ENCODE results near the gene PHLPP2.

DNA sequence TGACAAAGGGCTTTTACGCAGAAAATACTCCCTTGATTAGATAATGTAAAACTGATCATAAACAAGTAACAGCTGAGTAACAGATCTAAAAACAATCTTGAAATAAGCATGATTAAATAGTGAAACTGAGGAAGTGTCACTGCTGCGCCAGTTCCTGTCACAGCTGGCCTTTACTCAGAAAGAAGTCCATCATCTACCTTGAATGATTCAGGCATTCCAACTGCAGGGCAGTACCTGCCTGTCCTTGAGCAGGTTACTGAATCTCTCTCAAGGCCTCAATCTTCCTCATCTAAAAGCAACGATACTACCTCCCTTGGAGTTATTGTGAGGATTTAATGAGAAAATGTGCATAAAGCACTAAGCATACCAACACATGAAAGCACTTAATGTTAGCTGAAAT lies 12.7 kb downstream of the PHLPP2 start:
- TF ChIP-seq CTCF (IDR thresholded peaks at IDR 0.05; ENCODE audit: poor library complexity) (no peak), EZH2phosphoT487 (IDR thresholded peaks at IDR 0.05; ENCODE audit: low read depth, severe bottlenecking, unreplicated experiment) (no peak)

Data from hepatocyte (in vitro differentiated cells).